GM12878 (cell line): Measurements from ENCODE around the gene SLC22A23. TPM values are rescaled to one million over a fixed set of nuclear protein-coding genes. Genes with fewer than 3 reads are reported as not detected.

Experiments
- ATAC-seq: fragments of 200-7000 bp; cut with Tn5 transposase; 3 replicates; pipeline ENCODE4 v1.9.1; 2020; ENCODE audit warnings: mild to moderate bottlenecking, moderate library complexity
- BruUV-seq: library from RNA; stranded (reverse); fragments of 400-500 nt; replicated peaks from 2 replicates; lab custom pipeline; 2021; lab: Mats Ljungman, UMichigan
- CTCF ChIA-PET: fragments of 300-600 bp; sonication (Branson Sonifier 250); formaldehyde crosslinking; extraction: SDS; loops from one replicate; lab custom pipeline; 2021; ENCODE audit warnings: inconsistent platforms; lab: Yijun Ruan, JAX
- POLR2A ChIA-PET: fragments of 350-600 bp; formaldehyde crosslinking; extraction: SDS; loops from one replicate; lab custom pipeline; 2021; ENCODE audit warnings: inconsistent platforms; lab: Charles Lee
- RAD21 ChIA-PET: fragments of 300-600 bp; sonication (Branson Sonifier 250); formaldehyde crosslinking; loops from one replicate; lab custom pipeline; 2023; ENCODE audit warnings: antibody characterized with exemption; ENCODE audit not compliant: unreplicated experiment; lab: Charles Lee
- SMC1A ChIA-PET: fragments of 300-600 bp; sonication (Branson Sonifier 250); formaldehyde crosslinking; loops from one replicate; lab custom pipeline; 2023; ENCODE audit not compliant: unreplicated experiment, uncharacterized antibody; lab: Charles Lee
- DNase-seq: peaks from one replicate; pipeline ENCODE4 v3.0.0-alpha.2; 2011; ENCODE audit warnings: low read depth, low spot score
- FAIRE-seq: peaks from 3 replicates; lab custom pipeline; 2011; peaks lifted over from hg19 to GRCh38; lab: Jason Lieb, UNC
- H2AFZ ChIP-seq: 2 replicates; pipeline ENCODE4 v1.6.0; 2011; ENCODE audit warnings: low read depth, low read length, control low read depth; ENCODE audit not compliant: control insufficient read depth
- H3K27ac ChIP-seq: 2 replicates; pipeline ENCODE4 v1.5.1; 2011; ENCODE audit warnings: control low read depth; ENCODE audit not compliant: control insufficient read depth, insufficient read depth
- H3K27me3 ChIP-seq, 2 experiments: replicated peaks in 1 of 2; 2 replicates each; pipeline versions ENCODE4 v1.6.0 to v1.6.1; 2011; ENCODE audit warnings: low read length in 1 of 2; ENCODE audit not compliant: control insufficient read depth in 2 of 2, insufficient read depth in 2 of 2
- H3K36me3 ChIP-seq, 2 experiments: 2 replicates each; pipeline ENCODE4 v1.5.1; 2011; ENCODE audit warnings: low read length in 1 of 2; ENCODE audit not compliant: control insufficient read depth in 2 of 2, insufficient read depth in 2 of 2
- H3K4me1 ChIP-seq: 2 replicates; pipeline ENCODE4 v1.6.1; 2011; ENCODE audit warnings: mild to moderate bottlenecking, low read length, moderate library complexity, mixed read lengths; ENCODE audit not compliant: control insufficient read depth, insufficient read depth
- H3K4me2 ChIP-seq: 2 replicates; pipeline ENCODE4 v1.6.0; 2011; ENCODE audit warnings: control low read depth; ENCODE audit not compliant: control insufficient read depth, insufficient read depth
- H3K4me3 ChIP-seq: fragments of 200-600 bp; sonication (generic); 2 replicates; pipeline ENCODE4 v1.5.1; 2016
- H3K79me2 ChIP-seq: 2 replicates; pipeline ENCODE4 v1.6.0; 2011; ENCODE audit warnings: low read length; ENCODE audit not compliant: control insufficient read depth, insufficient read depth
- H3K9ac ChIP-seq: 2 replicates; pipeline ENCODE4 v1.8.0; 2011; ENCODE audit warnings: low read length, control low read depth, mixed read lengths; ENCODE audit not compliant: control insufficient read depth, insufficient read depth
- H3K9me3 ChIP-seq: replicated peaks from 3 replicates; pipeline ENCODE4 v1.5.1; 2011; ENCODE audit warnings: mild to moderate bottlenecking, low read length; ENCODE audit not compliant: control insufficient read depth, insufficient read depth
- H4K20me1 ChIP-seq: 2 replicates; pipeline ENCODE4 v1.6.0; 2011; ENCODE audit not compliant: control insufficient read depth, insufficient read depth
- BACH1 ChIP-seq: fragments of 450-650 bp; IDR thresholded peaks from 2 replicates; pipeline ENCODE4 v1.6.1; 2017; ENCODE audit warnings: mild to moderate bottlenecking, borderline replicate concordance
- BRCA1 ChIP-seq: IDR thresholded peaks from 2 replicates; pipeline ENCODE4 v1.6.1; 2011; ENCODE audit warnings: low read depth, low read length, improper control_type of control experiment
- HSF1 ChIP-seq: fragments of 150-350 bp; IDR thresholded peaks from 2 replicates; pipeline ENCODE4 v1.6.1; 2014; ENCODE audit warnings: mild to moderate bottlenecking, low read depth, low read length
- MEF2B ChIP-seq: fragments of 450-650 bp; IDR thresholded peaks from 2 replicates; pipeline ENCODE4 v1.6.1; 2018; ENCODE audit warnings: mild to moderate bottlenecking, moderate library complexity; ENCODE audit not compliant: partially characterized antibody, poor library complexity, severe bottlenecking
- NBN ChIP-seq: fragments of 450-650 bp; IDR thresholded peaks from 2 replicates; pipeline ENCODE4 v1.6.1; 2016
- RCOR1 ChIP-seq: conservative IDR thresholded peaks from 2 replicates; pipeline ENCODE4 v1.6.1; 2012; ENCODE audit warnings: low read depth, low read length, improper control_type of control experiment
- RUNX3 ChIP-seq: IDR thresholded peaks from 2 replicates; pipeline ENCODE4 v1.6.1; 2012; ENCODE audit warnings: low read length, inconsistent platforms
- SREBF2 ChIP-seq: IDR thresholded peaks from 2 replicates; pipeline ENCODE4 v1.6.1; 2012; ENCODE audit warnings: mild to moderate bottlenecking, low read length
- SUZ12 ChIP-seq: fragments of 200-600 bp; sonication (generic); IDR thresholded peaks from one replicate; pipeline ENCODE4 v1.6.1; 2018; ENCODE audit warnings: antibody characterized with exemption, mild to moderate bottlenecking; ENCODE audit not compliant: unreplicated experiment
- WGBS: methylation state at CpG from one replicate; pipeline ENCODE4 v1.1.6; 2016; ENCODE audit warnings: low lambda C conversion rate; ENCODE audit not compliant: insufficient replicate concordance, insufficient coverage; ENCODE audit errors: missing lambda C conversion rate; 5-methylcytosine and 5-hydroxymethylcytosine counted together
- in situ Hi-C: fragments of 300-500 bp; cut with MboI; formaldehyde crosslinking; loops from 9 replicates; pipeline ENCODE4 v1.14.3; 2018; ENCODE audit warnings: mixed read lengths
- intact Hi-C: fragments of 100-400 bp; cut with micrococcal nuclease; formaldehyde crosslinking; loops from one replicate; pipeline ENCODE4 v1.14.2; 2022; ENCODE audit not compliant: unreplicated experiment
- polyA plus RNA-seq, 11 experiments: library from polyadenylated mRNA; depleted of rRNA in 4 of 11; unstranded in 6 of 11; stranded (reverse) in 5 of 11; fragments of >200 nt; fragmentation: Nextera tagmentation in 4 of 11; fragmentation: Illumina TruSeq in 1 of 11; extraction: Ambion mirVana in 4 of 11; extraction: Trizol in 1 of 11; gene quantifications; 1 replicate in 1 of 11; 2 replicates in 10 of 11; pipeline versions ENCODE4 v1.2.1 to v1.2.3, GENCODE V29; 2011 to 2016; ENCODE audit warnings: inconsistent platforms in 2 of 11, missing spikeins in 2 of 11, low read depth in 1 of 11
- total RNA-seq, 4 experiments: library from RNA; depleted of rRNA in 3 of 4; stranded (reverse); fragments of >200 nt in 3 of 4; fragmentation: Illumina TruSeq in 1 of 4; extraction: Trizol in 1 of 4; gene quantifications; 2 replicates each; pipeline versions ENCODE4 v1.2.1 to v1.2.3, GENCODE V29; 2013 to 2021
- TF ChIP-seq, protein P1 (sequence below): IDR thresholded peaks from 2 replicates; pipeline ENCODE4 v1.6.1; 2012; ENCODE audit warnings: mild to moderate bottlenecking, low read depth, low read length
- TF ChIP-seq, protein P2 (sequence below): fragments of 450-650 bp; IDR thresholded peaks from 2 replicates; pipeline ENCODE4 v1.6.1; 2017; ENCODE audit warnings: mild to moderate bottlenecking, moderate library complexity

Gene SLC22A23
- total and polyA plus RNA-seq, 10 of the 15 experiments (the other 5 are each of a cell fraction or from before 2014, with no cell fraction given): 0.20 to 2.4 (median 0.74) TPM

DNA sequence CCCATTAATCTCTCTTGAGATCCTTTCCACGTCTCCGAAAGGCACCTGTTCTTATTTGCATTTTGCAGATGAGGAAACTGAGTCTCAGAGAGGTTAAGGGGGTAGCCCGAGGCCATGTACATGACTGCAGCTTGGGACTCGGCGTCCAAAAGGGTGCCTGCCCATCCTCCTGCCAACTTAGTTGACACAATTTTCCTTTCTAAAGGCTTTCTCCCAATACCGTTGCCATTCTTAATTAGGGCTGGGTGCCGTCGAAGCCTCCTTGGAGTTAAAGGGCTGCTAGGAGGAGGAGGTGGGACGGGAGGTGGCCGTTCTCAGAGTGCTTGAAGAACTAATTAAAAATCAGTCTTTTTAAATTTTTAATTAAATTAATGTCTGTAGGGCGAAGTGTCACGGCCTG is 198.6 kb downstream of the SLC22A23 start:
- Histone ChIP-seq H3K4me1 (no peaks in the 10 kb centered on the region), H3K27ac (no peak overlapping the region), H4K20me1 (no peaks in the 10 kb centered on the region), H2AFZ (peak overlapping the region; percentile 76; the same call in 1 of the 2 replicates), H3K4me2 (peak overlapping the region; percentile 70), H3K79me2 (peaks cover 41% of the 10 kb centered on the region), H3K4me3 (no peak overlapping the region), H3K9me3 (no peaks in the 10 kb centered on the region; the same call in 2 of the 3 replicates), H3K27me3 (no peaks in the 10 kb centered on the region), H3K36me3 (no peaks in the 10 kb centered on the region; a peak in 1 of 4 replicates), H3K9ac (no peak overlapping the region)
- SMC1A ChIA-PET: interaction anchor here (1.0 kb wide), 1 partner anchor 24 kb away, joined by 4 read pairs; no protein-coding TSS in a partner anchor
- BruUV-seq: no TSS peak
- WGBS: 62% methylated on average over 12 of the region's 12 CpGs
- in situ Hi-C loops (no loop called here), intact Hi-C loops (loop anchor here (2.0 kb wide), 1 partner anchor 131 kb away; no protein-coding TSS in a partner anchor)
- no peak for FAIRE-seq
- POLR2A ChIA-PET: no interaction called here
- CTCF ChIA-PET: interaction anchor here (1.0 kb wide), 1 partner anchor 101 kb away, joined by 3 read pairs; the partner anchor contains the start of gene TUBB2A
- DNase-seq: no peak
- RAD21 ChIA-PET: interaction anchor here (2.3 kb wide), 1 partner anchor 100 kb away, joined by 9 read pairs; the partner anchor contains the start of gene TUBB2A
- TF ChIP-seq MEF2B: no peak
- no peak for TF ChIP-seq SREBF2
- no peak for TF ChIP-seq BRCA1
- TF ChIP-seq NBN: no peak
- no peak for TF ChIP-seq HSF1
- no peak for TF ChIP-seq RCOR1
- no peak for TF ChIP-seq BACH1
- no peak for TF ChIP-seq RUNX3
- TF ChIP-seq, protein P1, sequence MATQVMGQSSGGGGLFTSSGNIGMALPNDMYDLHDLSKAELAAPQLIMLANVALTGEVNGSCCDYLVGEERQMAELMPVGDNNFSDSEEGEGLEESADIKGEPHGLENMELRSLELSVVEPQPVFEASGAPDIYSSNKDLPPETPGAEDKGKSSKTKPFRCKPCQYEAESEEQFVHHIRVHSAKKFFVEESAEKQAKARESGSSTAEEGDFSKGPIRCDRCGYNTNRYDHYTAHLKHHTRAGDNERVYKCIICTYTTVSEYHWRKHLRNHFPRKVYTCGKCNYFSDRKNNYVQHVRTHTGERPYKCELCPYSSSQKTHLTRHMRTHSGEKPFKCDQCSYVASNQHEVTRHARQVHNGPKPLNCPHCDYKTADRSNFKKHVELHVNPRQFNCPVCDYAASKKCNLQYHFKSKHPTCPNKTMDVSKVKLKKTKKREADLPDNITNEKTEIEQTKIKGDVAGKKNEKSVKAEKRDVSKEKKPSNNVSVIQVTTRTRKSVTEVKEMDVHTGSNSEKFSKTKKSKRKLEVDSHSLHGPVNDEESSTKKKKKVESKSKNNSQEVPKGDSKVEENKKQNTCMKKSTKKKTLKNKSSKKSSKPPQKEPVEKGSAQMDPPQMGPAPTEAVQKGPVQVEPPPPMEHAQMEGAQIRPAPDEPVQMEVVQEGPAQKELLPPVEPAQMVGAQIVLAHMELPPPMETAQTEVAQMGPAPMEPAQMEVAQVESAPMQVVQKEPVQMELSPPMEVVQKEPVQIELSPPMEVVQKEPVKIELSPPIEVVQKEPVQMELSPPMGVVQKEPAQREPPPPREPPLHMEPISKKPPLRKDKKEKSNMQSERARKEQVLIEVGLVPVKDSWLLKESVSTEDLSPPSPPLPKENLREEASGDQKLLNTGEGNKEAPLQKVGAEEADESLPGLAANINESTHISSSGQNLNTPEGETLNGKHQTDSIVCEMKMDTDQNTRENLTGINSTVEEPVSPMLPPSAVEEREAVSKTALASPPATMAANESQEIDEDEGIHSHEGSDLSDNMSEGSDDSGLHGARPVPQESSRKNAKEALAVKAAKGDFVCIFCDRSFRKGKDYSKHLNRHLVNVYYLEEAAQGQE: no peak
- TF ChIP-seq, protein P2, sequence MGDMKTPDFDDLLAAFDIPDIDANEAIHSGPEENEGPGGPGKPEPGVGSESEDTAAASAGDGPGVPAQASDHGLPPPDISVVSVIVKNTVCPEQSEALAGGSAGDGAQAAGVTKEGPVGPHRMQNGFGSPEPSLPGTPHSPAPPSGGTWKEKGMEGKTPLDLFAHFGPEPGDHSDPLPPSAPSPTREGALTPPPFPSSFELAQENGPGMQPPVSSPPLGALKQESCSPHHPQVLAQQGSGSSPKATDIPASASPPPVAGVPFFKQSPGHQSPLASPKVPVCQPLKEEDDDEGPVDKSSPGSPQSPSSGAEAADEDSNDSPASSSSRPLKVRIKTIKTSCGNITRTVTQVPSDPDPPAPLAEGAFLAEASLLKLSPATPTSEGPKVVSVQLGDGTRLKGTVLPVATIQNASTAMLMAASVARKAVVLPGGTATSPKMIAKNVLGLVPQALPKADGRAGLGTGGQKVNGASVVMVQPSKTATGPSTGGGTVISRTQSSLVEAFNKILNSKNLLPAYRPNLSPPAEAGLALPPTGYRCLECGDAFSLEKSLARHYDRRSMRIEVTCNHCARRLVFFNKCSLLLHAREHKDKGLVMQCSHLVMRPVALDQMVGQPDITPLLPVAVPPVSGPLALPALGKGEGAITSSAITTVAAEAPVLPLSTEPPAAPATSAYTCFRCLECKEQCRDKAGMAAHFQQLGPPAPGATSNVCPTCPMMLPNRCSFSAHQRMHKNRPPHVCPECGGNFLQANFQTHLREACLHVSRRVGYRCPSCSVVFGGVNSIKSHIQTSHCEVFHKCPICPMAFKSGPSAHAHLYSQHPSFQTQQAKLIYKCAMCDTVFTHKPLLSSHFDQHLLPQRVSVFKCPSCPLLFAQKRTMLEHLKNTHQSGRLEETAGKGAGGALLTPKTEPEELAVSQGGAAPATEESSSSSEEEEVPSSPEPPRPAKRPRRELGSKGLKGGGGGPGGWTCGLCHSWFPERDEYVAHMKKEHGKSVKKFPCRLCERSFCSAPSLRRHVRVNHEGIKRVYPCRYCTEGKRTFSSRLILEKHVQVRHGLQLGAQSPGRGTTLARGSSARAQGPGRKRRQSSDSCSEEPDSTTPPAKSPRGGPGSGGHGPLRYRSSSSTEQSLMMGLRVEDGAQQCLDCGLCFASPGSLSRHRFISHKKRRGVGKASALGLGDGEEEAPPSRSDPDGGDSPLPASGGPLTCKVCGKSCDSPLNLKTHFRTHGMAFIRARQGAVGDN: no peak
- no peak for TF ChIP-seq SUZ12
- ATAC-seq: no peak
